HG03521 (cell line): ENCODE results near the gene BRAP.
"Not testable (repeated sequence)": the region's sequence is repeated elsewhere in the genome, so short reads cannot be mapped to it uniquely, and the experiment has no call there.

Experiments
- ATAC-seq: cut with Tn5 transposase; IDR thresholded peaks from one replicate; pipeline ENCODE4 v1.9.1; 2021; ENCODE audit warnings: mild to moderate bottlenecking, moderate library complexity; ENCODE audit not compliant: unreplicated experiment

The BRAP gene

GRCh38 chr12:111616177-111616623 is 69.6 kb downstream of the BRAP start:
- ATAC-seq = no peak

- ATAC-seq = no peak
These were observed 78.5 kb downstream of the BRAP start for GRCh38 chr12:111607239-111607638.

- no peak for ATAC-seq
These were observed 79.0 kb downstream of the BRAP start for GRCh38 chr12:111606767-111607230.

GRCh38 chr12:111605911-111606766 is 79.6 kb downstream of the BRAP start:
- ATAC-seq = no peak

DNA sequence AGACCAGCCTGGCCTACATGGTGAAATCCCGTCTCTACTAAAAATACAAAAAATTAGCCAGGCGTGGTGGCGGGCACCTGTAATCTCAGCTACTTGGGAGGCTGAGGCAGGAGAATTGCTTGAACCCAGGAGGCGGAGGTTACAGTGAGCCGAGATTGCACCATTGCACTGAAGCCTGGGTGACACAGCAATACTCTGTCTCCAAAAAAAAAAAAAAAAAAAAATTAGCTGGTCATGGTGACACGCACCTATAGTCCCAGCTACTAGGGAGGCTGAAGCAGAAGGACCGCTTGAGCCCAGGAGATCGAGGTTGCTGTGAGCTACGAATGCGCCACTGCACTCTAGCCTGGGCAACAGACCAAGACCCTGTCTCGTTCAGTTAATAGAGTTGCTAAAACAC is 82.9 kb downstream of the BRAP start:
- not testable (repeated sequence) for ATAC-seq

- ATAC-seq = no peak
These were observed 83.4 kb downstream of the BRAP start for GRCh38 chr12:111602348-111602747.

DNA sequence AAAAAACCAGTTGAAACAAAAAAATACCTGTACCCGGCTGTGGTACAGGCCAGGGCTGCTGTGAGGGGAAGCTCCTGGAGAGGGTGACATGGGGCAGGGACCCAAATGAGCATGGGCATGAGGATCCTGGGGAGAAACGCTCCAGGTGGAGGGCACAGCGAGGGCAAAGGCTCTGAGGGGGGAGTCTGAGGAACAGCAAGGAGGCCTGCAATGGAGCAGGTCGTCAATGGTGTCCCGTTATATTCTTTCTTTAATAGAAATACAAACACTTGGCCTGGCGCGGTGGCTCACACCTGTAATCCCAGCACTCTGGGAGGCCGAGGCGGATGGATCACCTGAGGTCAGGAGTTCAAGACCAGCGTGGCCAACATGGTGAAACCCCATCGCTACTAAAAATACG is 84.8 kb downstream of the BRAP start:
- not testable (repeated sequence) for ATAC-seq

DNA sequence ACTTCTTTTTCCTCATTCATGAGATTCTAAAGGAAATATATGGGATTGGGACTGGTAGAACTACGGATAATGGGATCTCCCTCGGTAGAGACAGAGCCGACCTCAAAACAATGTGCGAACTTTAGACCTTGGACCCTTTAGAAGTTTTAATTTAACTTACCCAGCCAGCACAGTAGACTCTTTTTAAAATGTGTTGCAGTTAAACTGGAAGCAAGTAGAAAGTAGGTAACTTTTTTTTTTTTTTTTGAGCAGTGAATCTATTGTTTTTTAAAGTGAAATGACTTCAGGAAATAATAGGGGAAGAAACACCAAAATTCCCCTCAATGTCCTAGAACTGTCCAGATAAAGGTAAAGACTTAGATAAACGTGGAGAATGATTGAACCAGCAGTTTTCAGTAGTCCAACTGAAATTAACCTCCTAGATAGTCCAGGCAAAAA is 85.5 kb downstream of the BRAP start:
- no peak for ATAC-seq

GRCh38 chr12:111599453-111600204 is 86.1 kb downstream of the BRAP start:
- peak; percentile 55 for ATAC-seq

DNA sequence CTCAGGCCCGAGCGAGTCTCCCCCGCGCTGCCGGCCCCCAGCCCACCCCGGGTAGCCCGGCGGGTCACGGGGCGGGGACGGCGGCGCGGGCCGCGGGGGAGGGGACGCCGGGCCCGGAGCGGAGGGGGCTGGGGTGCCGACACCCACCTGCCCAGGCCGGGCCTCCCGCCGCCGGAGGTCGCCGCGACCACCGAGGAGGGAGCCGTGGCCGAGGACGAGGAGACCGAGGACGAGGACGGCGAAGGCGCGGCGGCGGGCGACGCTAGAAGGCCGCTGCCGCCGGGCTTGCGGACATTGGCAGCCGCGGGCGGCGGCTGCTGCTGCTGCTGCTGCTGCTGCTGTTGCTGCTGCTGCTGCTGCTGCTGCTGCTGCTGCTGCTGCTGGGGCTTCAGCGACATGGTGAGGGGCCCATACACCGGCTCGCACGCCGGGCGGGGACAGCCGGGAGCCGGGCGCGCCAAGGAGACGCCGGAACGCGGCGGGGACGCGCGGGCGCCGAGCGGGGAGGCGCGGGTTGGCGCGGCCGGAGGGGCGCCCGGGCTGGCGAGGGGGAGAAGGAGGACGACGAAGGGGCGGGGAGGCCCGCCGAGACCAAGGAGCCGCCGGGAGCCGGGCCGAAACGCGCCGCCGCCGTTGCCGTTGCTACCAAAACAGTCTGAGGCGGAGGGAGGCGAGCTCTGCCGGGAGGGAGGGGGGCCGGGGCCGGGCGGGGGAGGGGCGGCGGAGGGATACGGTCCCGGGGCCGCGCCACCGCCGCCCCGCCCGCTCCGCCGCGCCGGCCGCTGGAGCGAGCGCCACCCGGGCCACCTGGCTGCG is 86.9 kb downstream of the BRAP start, which contains the start of gene ATXN2:
ATXN2 (minus strand) TSS at position 679 of the 816 bp plus-strand sequence; CDS start at position 398, 281 bp downstream.
- ATAC-seq = peak; percentile 47

DNA sequence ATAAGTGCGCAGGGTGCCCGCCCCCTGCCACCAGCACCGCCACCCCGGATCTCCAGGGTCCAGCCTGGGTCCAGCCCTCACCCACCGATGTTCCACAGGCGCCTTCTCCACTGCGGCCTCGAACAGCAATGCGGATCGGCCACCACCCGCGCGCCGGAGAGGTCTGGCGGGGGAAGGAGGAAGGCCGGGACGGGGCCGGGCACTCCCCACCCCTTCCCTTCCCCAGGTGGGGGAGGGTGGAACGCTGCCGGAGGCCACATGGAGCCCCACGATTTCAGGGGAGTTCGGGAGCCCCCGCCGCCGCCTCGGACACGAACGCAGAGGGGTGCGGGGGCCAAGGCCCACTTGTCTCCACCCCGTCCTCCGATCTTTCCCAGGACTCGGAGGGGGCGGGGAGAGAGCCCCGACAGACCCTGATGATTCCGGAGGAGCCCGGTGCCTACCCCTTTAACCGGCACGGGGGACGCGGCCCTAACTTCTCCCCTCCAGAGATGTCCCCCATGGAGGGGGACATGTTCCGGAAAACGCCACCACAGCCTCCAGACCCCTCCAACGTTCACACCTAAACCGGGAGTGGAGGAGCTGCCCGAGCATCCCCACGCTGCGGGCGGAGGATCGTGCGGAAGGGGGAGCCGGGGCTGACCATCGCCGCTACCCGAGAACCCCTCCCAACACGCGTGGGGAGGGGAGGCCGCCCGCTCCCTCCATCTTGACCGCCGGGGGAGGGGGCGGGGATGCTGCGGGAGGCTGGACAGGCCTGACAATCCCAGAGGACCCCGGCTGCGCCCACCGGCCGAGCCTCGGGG is 87.7 kb downstream of the BRAP start:
- ATAC-seq = peak; percentile 11

DNA sequence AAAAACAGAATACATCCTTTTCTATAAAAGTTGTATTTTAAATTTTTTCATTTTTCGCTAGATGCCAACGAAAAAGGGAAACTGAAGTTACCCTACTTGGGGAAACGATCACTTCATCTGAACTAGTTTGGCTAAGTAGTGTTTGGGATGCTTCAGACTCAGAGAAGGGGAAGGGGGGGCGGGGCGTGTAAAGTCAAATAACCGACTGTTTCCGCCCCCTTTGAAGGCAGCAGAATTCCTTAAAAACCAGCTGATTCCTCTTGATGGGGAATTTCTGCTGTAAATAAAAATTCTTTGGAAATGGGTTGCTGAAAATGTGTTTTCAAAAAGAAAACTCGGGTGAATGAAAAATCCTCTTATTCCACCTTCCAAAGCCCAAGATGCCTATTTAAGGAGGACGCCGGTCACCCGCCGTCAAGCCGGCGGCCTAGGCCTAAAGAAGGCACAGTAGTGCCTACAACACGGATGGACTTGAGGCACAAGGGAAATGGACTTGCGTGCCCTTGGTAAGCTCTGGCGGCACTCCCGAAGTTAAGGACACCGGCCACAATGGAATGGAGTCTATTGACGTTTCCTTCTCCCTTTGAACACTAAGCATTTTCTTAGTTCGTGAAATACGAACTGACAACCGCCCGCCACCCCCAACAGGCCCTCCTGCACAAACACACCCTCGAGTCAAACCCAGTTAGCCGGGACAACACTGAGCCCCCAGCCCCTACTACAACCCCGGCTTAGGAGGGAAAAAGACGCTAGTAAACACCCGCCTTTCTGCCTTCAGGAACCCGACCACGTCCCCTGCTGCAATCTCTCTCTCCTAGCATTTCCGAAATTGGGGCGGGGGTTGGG is 88.5 kb downstream of the BRAP start:
- no peak for ATAC-seq

DNA sequence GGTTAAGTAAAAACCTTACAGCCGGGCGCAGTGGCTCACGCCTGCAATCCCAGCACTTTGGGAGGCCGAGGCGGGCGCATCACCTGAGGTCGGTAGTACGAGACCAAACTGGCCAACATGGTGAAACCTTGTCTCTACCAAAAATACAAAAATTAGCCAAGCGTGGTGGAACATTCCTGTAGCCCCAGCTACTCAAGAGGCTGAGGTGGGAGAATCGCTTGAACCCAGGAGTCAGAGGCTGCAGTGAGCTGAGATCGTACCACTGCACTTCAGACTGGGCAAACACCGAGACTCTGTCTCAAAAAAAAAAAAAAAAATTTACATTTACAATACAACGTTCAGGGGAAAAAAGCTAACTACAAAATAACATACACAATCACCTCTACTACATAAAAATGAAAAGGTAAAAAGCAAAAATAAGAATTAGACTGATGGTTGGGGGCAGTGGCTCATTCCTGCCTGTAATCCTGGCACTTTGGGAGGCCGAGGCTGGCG is 90.4 kb downstream of the BRAP start:
- not testable (repeated sequence) for ATAC-seq
